HUES48 (cell line): ENCODE measurements around the gene NECAP2.
"Not testable (repeated sequence)": the region's sequence is repeated elsewhere in the genome, so short reads cannot be mapped to it uniquely, and the experiment has no call there.

ENCODE experiments used
- H3K27ac ChIP-seq: one replicate; pipeline ENCODE4 v1.7.0; 2013; ENCODE audit warnings: low read depth, low read length, inconsistent platforms
- H3K27me3 ChIP-seq: 2 replicates; pipeline ENCODE4 v1.6.1; 2013; ENCODE audit warnings: mild to moderate bottlenecking, low read length; ENCODE audit not compliant: control insufficient read depth, insufficient read depth
- H3K36me3 ChIP-seq: 2 replicates; pipeline ENCODE4 v1.6.1; 2013; ENCODE audit warnings: low read length; ENCODE audit not compliant: control insufficient read depth, insufficient read depth
- H3K4me1 ChIP-seq: 2 replicates; pipeline ENCODE4 v1.6.1; 2013; ENCODE audit warnings: mild to moderate bottlenecking, low read length; ENCODE audit not compliant: control insufficient read depth, insufficient read depth
- H3K4me3 ChIP-seq: 2 replicates; pipeline ENCODE4 v1.5.1; 2013; ENCODE audit warnings: mild to moderate bottlenecking, low read depth, low read length
- H3K9ac ChIP-seq: 2 replicates; pipeline ENCODE4 v1.6.1; 2013; ENCODE audit warnings: mild to moderate bottlenecking, low read depth, low read length, moderate library complexity
- H3K9me3 ChIP-seq: 2 replicates; pipeline ENCODE4 v1.6.1; 2013; ENCODE audit warnings: low read length; ENCODE audit not compliant: control insufficient read depth, insufficient read depth

Gene NECAP2

DNA sequence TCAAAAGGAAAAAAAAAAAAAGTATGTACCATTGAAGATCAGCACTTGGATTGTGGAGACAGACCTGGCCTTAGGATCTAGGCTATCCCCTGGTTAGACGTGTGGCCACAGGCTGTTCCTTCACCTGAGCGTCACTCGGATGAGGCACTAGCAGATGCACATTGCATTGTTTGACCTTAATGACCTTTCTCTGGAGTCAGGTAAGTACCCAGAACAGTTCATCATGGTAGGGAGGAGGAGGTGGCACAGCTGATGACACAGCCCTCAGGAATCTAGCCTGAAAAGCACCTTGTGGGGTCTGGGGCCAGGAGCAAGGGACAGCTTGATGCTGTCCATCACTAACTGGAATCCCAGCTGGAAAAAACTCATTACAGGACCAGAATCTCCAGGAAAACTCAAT is 21.2 kb downstream of the NECAP2 start:
- Histone ChIP-seq H3K9me3 (no peaks in the 10 kb centered on the region), H3K36me3 (peaks cover 29% of the 10 kb centered on the region), H3K4me1 (no peaks in the 10 kb centered on the region), H3K27ac (no peak overlapping the region), H3K27me3 (no peaks in the 10 kb centered on the region), H3K4me3 (no peak overlapping the region), H3K9ac (no peak overlapping the region)

DNA sequence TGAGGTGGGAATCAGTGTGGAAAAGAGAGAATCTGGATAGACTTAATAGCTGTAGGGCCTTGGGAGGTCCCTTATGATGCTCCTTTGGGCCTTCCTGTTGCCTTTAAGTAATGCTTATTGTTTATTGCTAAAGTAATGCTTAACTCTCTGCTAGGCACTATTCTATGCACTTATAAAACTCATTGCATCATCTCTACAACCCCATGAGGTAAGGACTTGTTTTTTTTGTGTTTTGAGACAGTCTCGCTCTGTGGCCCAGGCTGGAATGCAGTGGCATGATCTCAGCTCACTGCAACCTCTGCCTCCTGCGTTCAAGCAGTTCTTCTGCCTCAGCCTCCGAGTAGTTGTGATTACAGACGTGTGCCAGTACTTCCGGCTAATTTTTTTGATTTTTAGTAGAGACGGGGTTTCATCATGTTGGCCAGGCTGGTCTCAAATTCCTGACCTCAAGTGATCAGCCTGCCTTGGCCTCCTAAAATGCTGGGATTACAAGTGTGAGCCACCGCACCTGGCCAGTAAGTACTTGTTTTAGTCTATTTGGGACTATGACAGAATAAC is 22.3 kb downstream of the NECAP2 start:
- H3K4me1 ChIP-seq = no peaks in the 10 kb centered on the region
- H3K36me3 ChIP-seq = peaks cover 27% of the 10 kb centered on the region
- no peaks in the 10 kb centered on the region for H3K9me3 ChIP-seq
- H3K9ac ChIP-seq = no peak overlapping the region
- no peak overlapping the region for H3K27ac ChIP-seq
- no peak overlapping the region for H3K4me3 ChIP-seq
- H3K27me3 ChIP-seq = no peaks in the 10 kb centered on the region

DNA sequence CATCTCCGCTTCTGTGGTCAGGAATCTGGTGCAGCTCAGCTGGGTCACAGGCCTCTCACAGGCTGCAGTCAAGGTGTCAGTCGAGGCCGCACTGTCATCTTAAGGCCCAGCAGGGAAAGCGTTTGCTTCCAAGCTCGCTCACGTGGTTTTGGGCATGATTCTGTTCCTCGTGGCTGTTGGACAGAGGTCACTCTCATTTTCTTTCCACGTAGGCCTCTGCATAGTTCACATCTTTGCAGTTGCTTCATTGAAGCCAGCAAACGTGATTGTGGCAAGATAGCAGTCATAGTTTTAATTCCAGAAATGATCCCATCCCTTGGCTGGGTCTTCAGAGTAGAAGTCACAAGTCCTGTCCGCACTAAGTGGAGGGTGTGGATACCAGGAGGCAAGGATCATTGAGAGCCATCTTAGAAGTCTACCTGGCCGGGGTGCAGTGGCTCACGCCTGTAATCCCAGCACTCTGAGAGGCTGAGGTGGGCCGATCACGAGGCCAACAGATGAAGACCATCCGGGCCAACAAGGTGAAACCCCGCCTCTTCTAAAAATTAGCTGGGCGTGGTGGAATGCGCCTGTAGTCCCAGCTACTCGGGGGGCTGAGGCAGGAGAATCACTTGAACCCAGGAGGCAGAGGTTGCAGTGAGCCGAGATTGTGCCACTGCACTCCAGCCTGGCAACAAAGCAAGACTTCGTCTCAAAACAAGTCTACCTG is 24.5 kb downstream of the NECAP2 start:
- Histone ChIP-seq H3K36me3 (peaks cover 11% of the 10 kb centered on the region; the same call in 1 of the 2 replicates), H3K4me3 (no peak overlapping the region), H3K27ac (no peak overlapping the region), H3K4me1 (no peaks in the 10 kb centered on the region), H3K27me3 (no peaks in the 10 kb centered on the region), H3K9me3 (no peaks in the 10 kb centered on the region), H3K9ac (no peak overlapping the region)

DNA sequence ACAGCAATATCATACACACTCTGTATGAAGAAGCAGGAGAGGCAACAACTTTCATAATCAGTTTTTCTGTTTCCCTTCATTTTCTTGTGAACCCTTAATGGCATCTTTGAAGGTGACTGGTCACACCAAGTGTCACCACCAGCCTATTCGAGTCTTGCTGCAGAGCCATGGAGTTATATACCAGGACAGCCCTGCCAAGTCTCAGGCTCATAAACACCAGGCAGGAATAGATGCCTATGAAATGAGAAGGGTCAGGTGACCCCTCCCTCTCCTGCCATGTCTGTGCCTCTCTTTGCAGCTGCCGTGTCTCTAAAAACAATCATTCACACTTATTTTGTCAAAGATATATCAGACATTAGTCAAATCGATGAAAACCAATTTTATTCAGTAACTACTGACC is 28.0 kb downstream of the NECAP2 start:
- Histone ChIP-seq H3K36me3 (peaks cover 23% of the 10 kb centered on the region), H3K27me3 (no peaks in the 10 kb centered on the region), H3K9me3 (no peaks in the 10 kb centered on the region), H3K27ac (no peak overlapping the region), H3K4me3 (no peak overlapping the region), H3K4me1 (no peaks in the 10 kb centered on the region), H3K9ac (no peak overlapping the region)

DNA sequence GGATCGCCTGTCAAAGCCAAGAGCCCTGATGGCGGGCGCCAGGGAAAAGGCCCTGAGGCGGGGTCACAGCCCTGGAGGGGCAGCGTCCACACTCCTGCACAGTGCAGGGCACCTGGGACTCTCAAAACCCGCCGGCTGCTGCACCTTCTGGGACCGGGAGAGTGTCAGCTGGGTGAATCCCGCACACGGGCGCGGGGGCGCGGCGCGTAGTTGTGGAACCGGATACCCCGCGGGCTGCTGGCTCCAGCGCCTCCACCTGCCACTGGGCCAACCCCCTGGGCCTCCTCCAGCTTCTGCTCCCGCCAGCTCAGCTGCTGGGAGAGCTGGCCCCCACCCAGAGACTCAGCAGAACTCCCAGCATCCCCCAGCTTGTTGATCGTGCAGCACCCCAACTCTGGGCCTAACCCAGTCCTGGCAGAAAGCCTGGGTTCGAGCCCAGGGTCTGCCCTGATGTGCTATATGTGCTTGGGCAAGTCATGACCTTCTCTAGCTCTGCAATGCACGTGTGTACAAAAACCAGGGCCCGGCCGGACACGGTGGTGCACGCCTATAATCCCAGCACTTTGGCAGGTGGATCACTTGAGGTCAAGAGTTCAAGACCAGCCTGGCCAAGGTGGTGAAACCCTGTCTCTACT is 33.8 kb downstream of the NECAP2 start:
- H3K9me3 ChIP-seq = no peaks in the 10 kb centered on the region
- H3K9ac ChIP-seq = no peak overlapping the region
- no peak overlapping the region for H3K4me3 ChIP-seq
- peaks cover 47% of the 10 kb centered on the region for H3K36me3 ChIP-seq
- H3K27me3 ChIP-seq = no peaks in the 10 kb centered on the region
- H3K27ac ChIP-seq = no peak overlapping the region
- no peaks in the 10 kb centered on the region for H3K4me1 ChIP-seq

DNA sequence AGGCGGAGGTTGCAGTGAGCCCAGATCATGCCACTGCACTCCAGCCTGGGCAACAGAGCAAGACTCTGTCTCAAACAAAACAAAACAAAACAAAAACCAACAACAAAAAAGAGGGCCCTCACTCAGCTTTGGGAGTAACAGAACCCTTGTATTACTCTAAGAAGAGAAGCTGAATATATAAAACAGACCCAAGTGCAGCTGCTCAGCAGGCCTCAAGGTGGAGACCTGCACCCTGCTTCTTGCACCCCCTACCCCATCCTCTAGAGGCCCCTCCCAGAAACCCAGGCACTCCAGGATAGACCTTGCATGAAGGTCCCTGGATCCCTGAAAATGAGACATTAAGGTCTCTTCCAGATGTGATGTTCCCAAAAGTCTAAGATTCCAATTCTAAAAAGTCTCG is 34.4 kb downstream of the NECAP2 start:
- not testable (repeated sequence) for H3K27ac ChIP-seq, H3K9ac ChIP-seq, H3K4me1 ChIP-seq, H3K27me3 ChIP-seq, H3K4me3 ChIP-seq, H3K9me3 ChIP-seq
- peaks cover 47% of the 10 kb centered on the region for H3K36me3 ChIP-seq

DNA sequence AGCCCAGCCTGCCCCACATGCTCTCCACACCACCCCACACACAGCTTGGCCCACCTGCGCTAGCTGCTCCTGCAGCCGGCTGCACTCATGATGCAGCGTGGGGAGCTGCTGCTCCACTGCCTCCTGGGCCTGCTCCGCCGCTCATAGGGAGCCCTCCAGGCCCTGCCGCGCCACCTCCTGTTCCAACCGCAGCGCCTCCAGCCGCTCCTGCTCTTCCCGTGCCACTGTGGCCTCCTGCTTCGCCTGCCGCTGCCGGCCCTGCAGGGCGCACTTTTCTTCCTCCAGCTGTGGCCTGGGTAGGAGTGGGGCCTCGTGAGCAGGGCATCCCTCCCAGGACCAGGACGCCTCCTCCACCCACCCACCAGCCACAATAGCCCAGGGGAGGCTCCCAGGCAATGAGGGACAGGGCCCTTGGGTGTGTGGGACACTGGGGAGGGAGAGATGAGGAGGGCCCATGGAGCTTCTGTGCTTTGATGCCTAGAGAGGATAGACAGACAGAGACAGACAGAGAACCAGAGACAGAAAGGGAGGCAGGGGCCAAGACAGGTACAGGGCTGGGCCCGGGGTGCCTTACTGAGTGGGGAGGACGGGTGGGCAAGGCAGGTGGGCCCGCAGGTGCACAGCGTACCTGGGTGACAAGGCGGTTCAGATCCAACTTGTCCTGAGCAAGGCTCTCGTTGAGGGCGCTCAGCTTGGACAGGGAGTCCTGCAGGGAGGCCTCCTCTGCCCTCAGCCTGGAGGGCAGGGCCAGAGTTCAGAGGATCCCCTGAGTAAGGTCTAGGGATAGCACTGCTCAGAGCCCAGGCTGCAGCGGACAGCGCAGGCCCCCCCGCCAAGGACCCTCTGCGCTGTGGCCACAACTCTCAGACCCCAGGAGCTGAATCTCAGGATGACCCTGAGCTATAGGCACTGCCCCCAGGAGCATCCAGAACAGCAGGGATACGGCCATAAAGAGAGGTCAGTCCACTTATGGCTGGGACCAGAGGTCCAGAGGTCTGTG is 35.5 kb downstream of the NECAP2 start:
- H3K4me3 ChIP-seq, H3K27ac ChIP-seq, H3K4me1 ChIP-seq, H3K9me3 ChIP-seq, H3K9ac ChIP-seq, H3K27me3 ChIP-seq: not testable (repeated sequence)
- peaks cover 58% of the 10 kb centered on the region for H3K36me3 ChIP-seq

DNA sequence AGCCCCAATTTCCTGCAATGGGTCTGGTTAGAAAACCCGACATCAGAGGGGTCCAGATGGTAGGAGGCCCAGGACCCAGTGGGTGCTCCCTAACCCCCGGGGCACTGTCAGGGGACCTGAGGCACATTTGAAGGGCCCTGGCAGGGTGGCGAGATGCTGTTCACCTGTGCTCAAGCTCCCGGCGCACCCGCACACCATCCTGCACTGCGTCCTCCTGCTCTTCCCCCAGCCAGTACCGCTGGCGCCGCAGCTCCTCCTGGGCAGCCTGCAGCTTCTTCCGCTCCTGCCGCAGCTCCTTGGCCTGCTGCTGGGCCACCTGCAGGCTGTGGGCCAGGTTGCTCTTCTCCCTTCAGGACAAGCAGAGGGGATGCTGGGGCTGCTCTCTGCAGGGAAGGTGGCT is 37.6 kb downstream of the NECAP2 start:
- no peaks in the 10 kb centered on the region for H3K4me1 ChIP-seq
- H3K27me3 ChIP-seq = no peaks in the 10 kb centered on the region
- H3K4me3 ChIP-seq = no peak overlapping the region
- H3K9ac ChIP-seq = no peak overlapping the region
- no peak overlapping the region for H3K27ac ChIP-seq
- H3K9me3 ChIP-seq = no peaks in the 10 kb centered on the region
- peaks cover 53% of the 10 kb centered on the region for H3K36me3 ChIP-seq

DNA sequence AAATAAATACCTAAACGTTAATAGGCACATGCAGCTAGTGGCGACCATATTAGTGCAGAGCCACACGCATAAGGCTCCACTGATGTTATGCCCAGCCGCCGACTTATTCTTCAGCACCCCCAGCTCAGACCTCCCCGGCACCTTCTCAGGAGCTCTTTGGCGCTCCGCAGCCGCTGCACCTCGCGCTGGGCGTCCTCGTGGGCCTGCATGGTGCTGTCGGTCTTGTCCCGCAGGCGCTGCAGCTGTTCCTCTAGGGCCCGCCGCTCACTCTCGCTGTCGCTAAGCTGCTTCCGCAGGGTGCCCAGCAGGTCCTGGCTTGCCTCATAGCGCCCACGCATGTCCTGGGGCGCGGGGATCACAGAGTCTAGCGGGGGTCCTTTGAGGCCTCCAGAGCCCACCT is 42.6 kb downstream of the NECAP2 start:
- H3K9me3 ChIP-seq, H3K4me1 ChIP-seq, H3K27me3 ChIP-seq, H3K4me3 ChIP-seq, H3K27ac ChIP-seq, H3K9ac ChIP-seq: not testable (repeated sequence)
- H3K36me3 ChIP-seq = peaks cover 51% of the 10 kb centered on the region

DNA sequence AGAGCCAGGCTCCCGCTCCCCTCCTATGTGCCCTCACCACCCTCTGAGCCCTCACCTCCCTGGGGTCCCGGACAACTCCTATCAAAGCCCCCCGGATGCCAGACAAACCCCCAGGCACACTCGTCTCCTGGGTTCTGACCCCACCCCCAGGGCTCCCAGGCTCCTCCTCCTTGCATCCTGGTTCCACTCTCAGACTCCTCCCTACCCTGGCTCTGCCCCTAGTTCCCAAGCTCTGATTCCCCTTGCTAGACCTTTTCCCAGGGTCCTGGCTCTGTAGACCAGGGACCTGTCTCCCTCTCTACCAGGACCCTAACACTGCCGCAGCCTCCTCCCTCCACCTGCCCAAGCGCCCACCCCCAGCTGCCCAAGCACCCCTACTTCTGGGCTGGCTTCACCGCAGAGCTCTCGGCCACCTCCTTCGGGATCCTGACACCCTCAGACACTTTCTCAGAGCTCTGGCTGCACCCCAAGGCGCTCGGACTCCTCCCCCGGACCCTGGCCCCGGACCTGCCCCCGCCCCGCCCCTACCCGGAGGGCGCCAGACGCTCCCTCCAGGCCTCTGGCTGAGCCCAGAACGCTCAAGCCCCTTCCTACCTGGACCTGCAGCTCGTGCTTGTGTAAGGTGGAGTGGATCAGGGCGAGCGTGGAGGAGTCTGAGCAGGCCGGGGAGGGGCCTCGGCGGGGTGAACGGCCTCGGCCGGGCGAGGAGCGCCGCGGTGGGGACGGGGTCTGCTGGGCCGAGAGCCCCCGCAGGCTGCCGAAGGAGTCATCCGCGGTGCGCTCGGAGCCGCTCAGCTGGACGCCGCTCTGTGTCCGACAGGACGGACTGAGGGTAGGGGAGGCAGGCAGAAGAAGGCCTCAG is 43.3 kb downstream of the NECAP2 start:
- H3K27ac ChIP-seq, H3K27me3 ChIP-seq, H3K4me1 ChIP-seq, H3K4me3 ChIP-seq, H3K9me3 ChIP-seq, H3K9ac ChIP-seq: not testable (repeated sequence)
- H3K36me3 ChIP-seq = peaks cover 46% of the 10 kb centered on the region
